A673 (cell line): ENCODE data around the gene TUBA4B. TPM values are rescaled to one million over a fixed set of nuclear protein-coding genes. Genes with fewer than 3 reads are reported as not detected.
A peak's percentile ranks its signal among the peaks of the same experiment; 100 is the strongest.

ENCODE experiments used
- BruUV-seq: library from RNA; stranded (reverse); fragments of 400-500 nt; replicated peaks from 2 replicates; lab custom pipeline; 2021; lab: Mats Ljungman, UMichigan
- CTCF ChIA-PET: fragments of 300-600 bp; sonication (Branson Sonifier 250); formaldehyde crosslinking; loops from one replicate; lab custom pipeline; 2022; ENCODE audit warnings: antibody characterized with exemption; lab: Charles Lee
- POLR2A ChIA-PET: fragments of 300-600 bp; sonication (Branson Sonifier 250); formaldehyde crosslinking; loops from one replicate; lab custom pipeline; 2022; ENCODE audit warnings: antibody characterized with exemption; ENCODE audit not compliant: low non-redundant PET; lab: Charles Lee
- DNase-seq: peaks from one replicate; pipeline ENCODE4 v3.0.0-alpha.2; 2015; ENCODE audit warnings: low spot score
- H3K27ac ChIP-seq: fragments of 200-600 bp; sonication (generic); 2 replicates; pipeline ENCODE4 v1.5.1; 2016; ENCODE audit warnings: mixed run types, low read depth, mild to moderate bottlenecking, mixed read lengths, antibody characterized with exemption, low read length; ENCODE audit not compliant: poor library complexity, severe bottlenecking
- H3K27me3 ChIP-seq: fragments of 200-600 bp; sonication (generic); replicated peaks from 2 replicates; pipeline ENCODE4 v1.6.1; 2017; ENCODE audit warnings: mixed run types, low read depth, mild to moderate bottlenecking, mixed read lengths, antibody characterized with exemption, low read length; ENCODE audit not compliant: insufficient read depth, poor library complexity
- H3K36me3 ChIP-seq: fragments of 200-600 bp; sonication (generic); 2 replicates; pipeline ENCODE4 v1.6.1; 2016; ENCODE audit warnings: mixed run types, mild to moderate bottlenecking, mixed read lengths, antibody characterized with exemption, low read length; ENCODE audit not compliant: insufficient read depth, poor library complexity, severe bottlenecking
- H3K4me1 ChIP-seq: fragments of 200-600 bp; sonication (generic); 2 replicates; pipeline ENCODE4 v1.6.1; 2017; ENCODE audit warnings: mixed run types, mild to moderate bottlenecking, mixed read lengths, antibody characterized with exemption, low read length; ENCODE audit not compliant: insufficient read depth, poor library complexity, severe bottlenecking
- H3K4me3 ChIP-seq: fragments of 200-600 bp; sonication (generic); 2 replicates; pipeline ENCODE4 v1.5.1; 2016; ENCODE audit warnings: low read depth, mixed run types, mild to moderate bottlenecking, mixed read lengths, low read length; ENCODE audit not compliant: poor library complexity, severe bottlenecking
- H3K9me3 ChIP-seq: fragments of 200-600 bp; sonication (generic); 2 replicates; pipeline ENCODE4 v1.6.1; 2016; ENCODE audit warnings: mixed run types, low read depth, mild to moderate bottlenecking, mixed read lengths, antibody characterized with exemption, low read length; ENCODE audit not compliant: poor library complexity, severe bottlenecking
- EZH2 ChIP-seq: fragments of 200-600 bp; sonication (generic); IDR thresholded peaks from 2 replicates; pipeline ENCODE4 v1.6.1; 2017; ENCODE audit warnings: borderline replicate concordance, low read depth, mild to moderate bottlenecking, mixed read lengths, antibody characterized with exemption, low read length; ENCODE audit not compliant: poor library complexity, severe bottlenecking
- intact Hi-C: fragments of 100-400 bp; cut with micrococcal nuclease; formaldehyde crosslinking; loops from one replicate; pipeline ENCODE4 v1.10.0; 2022; ENCODE audit not compliant: unreplicated experiment
- total RNA-seq: library from RNA; stranded (reverse); gene quantifications from 2 replicates; pipeline ENCODE4 v1.2.3, GENCODE V29; 2021
- TF ChIP-seq, protein P1 (sequence below): fragments of 300-800, 200-600 bp; sonication (generic); conservative IDR thresholded peaks from 2 replicates; pipeline ENCODE4 v1.5.1; 2017; ENCODE audit warnings: low read depth, mild to moderate bottlenecking, antibody characterized with exemption, low read length, moderate library complexity, mixed read lengths

Gene TUBA4B
- total RNA-seq, 1 experiment from 2014 or later: not detected

DNA sequence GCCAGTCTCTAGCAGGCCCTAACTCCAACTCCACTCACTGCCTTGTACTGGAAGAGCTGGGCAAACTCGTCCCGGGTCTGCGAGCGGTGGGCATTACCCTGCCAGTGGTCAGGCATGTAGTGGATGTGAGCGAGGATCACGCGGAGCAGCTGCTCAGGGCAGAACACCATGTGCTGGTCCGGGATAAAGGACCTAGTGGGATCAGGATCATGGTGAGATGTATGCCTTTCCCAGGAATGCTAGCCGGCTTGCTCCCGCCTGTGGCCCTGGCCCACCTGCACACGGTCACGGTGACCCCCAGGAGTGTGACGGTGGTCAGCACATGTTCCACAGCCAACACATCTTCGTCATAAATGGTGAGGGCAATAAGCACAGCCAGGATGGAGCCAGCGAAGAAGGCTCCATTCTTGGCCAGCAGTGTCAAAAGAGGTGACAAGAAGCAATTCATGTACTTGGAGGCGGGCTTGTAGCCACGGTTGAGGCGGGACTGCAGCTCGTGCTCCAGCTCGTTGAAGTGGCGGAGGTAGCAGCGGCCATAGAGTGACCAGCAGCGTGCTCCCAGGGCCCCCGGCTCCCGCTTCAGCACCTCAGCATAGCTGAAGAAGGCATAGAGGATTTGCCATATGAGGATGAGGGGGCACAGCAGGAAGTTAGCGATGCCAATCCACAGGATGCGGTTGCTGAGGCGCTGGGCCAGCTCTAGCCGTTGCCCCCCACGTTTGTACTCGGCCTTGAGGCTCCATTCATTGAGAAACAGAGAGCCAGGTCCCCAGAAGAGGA lies 29.0 kb upstream of the TUBA4B start:
- ChIA-PET POLR2A (no interaction called here), CTCF (interaction anchor here (0.6 kb wide), 1 partner anchor 29 kb away, joined by 8 read pairs; the partner anchor contains the start of gene TUBA4B)
- H3K36me3 ChIP-seq: peaks cover 55% of the 10 kb centered on the region

DNA sequence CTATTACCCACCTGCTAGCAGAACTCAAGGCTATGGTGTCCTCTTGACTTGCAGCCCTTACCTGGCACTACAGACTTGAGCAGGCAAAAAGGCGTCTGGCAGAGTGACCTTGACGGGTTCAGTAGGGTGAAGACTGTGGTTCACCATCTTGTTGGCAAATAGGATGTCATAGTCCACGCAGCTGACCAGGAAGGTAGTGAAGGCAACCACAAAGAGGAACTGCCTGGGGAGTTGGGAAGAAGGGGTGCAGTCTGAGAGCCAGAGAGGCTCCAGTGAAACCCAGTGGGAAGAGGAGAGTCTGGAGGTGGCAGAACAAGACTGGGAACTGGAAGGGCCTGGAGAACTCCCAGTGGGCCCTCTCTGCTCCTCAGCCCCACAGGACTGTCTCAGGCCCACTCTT lies 27.7 kb upstream of the TUBA4B start:
- Histone ChIP-seq H3K36me3 (peaks cover 45% of the 10 kb centered on the region), H3K9me3 (no peaks in the 10 kb centered on the region), H3K4me3 (no peak overlapping the region), H3K4me1 (no peaks in the 10 kb centered on the region), H3K27ac (no peak overlapping the region), H3K27me3 (no peaks in the 10 kb centered on the region)
- no peak for DNase-seq
- CTCF ChIA-PET: no interaction called here
- intact Hi-C loops: no loop called here
- no peak for TF ChIP-seq EZH2
- TF ChIP-seq, protein P1, sequence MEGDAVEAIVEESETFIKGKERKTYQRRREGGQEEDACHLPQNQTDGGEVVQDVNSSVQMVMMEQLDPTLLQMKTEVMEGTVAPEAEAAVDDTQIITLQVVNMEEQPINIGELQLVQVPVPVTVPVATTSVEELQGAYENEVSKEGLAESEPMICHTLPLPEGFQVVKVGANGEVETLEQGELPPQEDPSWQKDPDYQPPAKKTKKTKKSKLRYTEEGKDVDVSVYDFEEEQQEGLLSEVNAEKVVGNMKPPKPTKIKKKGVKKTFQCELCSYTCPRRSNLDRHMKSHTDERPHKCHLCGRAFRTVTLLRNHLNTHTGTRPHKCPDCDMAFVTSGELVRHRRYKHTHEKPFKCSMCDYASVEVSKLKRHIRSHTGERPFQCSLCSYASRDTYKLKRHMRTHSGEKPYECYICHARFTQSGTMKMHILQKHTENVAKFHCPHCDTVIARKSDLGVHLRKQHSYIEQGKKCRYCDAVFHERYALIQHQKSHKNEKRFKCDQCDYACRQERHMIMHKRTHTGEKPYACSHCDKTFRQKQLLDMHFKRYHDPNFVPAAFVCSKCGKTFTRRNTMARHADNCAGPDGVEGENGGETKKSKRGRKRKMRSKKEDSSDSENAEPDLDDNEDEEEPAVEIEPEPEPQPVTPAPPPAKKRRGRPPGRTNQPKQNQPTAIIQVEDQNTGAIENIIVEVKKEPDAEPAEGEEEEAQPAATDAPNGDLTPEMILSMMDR: no peak
- BruUV-seq: no TSS peak
- POLR2A ChIA-PET: no interaction called here

More for the DNA sequence above, 29.0 kb upstream of the TUBA4B start:
- TF ChIP-seq, protein P1: no peak
- TF ChIP-seq EZH2: no peak
- H3K4me1 ChIP-seq: peaks cover 6% of the 10 kb centered on the region
- no peak overlapping the region for H3K4me3 ChIP-seq
- BruUV-seq: no TSS peak
- no peaks in the 10 kb centered on the region for H3K27me3 ChIP-seq
- intact Hi-C loops: no loop called here
- no peaks in the 10 kb centered on the region for H3K9me3 ChIP-seq
- no peak for DNase-seq
- no peak overlapping the region for H3K27ac ChIP-seq

DNA sequence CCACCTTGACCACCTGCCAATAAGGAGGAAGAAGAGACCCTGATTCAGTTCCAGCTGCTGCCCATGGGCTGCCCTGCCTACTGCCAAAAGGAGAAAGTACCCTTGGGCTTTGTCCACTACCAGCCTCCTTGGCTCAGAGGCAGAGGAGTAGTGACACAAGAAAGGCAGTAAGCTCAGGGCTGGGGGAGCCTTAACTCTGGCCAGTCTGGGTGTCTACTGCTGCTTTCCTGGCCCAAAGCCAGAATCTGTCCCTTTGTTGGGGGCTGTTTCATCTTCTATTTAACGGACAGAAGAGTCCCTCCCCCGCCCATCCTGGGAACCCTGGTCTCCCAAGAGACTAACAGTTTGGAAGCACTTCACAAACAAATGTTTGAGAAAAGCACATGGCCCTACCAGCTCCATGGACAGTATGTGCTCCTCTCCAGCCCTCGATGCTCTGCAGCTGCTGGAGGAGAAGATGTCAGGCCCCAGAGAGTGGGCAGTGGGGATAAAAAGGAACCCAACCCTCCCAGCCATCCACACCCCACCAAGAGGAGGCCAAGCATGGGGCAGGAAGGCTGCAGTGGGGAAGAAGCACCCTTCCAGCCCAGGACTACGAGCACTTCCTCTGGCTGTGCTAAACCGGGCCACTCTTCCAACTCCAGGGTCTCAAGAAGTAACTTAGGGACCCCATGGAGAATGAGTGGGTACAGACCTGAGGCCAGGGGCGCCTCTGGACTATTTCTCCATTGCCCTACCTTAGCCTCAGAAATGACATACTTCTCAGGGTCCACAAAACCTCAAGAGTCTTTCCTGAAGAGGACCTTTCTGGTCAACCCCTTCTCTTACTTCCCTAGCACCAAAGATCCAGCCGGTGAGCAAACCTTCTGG lies 24.8 kb upstream of the TUBA4B start:
- H3K9me3 ChIP-seq: no peaks in the 10 kb centered on the region
- intact Hi-C loops: no loop called here
- H3K4me3 ChIP-seq: peak overlapping the region; percentile 71
- ChIA-PET POLR2A (no interaction called here), CTCF (no interaction called here)
- DNase-seq: no peak
- H3K36me3 ChIP-seq: peaks cover 40% of the 10 kb centered on the region
- TF ChIP-seq, protein P1: no peak
- TF ChIP-seq EZH2: no peak
- H3K27me3 ChIP-seq: no peaks in the 10 kb centered on the region
- peaks cover 6% of the 10 kb centered on the region for H3K4me1 ChIP-seq
- peak overlapping the region; percentile 89 for H3K27ac ChIP-seq
- no TSS peak for BruUV-seq
